ENCODE data around the gene NSUN4. TPM values are rescaled to one million over a fixed set of nuclear protein-coding genes. Genes with fewer than 3 reads are reported as not detected.
"Not testable (repeated sequence)": the region's sequence is repeated elsewhere in the genome, so short reads cannot be mapped to it uniquely, and the experiment has no call there.

Gene NSUN4
- total RNA-seq, 2 experiments from 2014 or later: 34.9 to 36.7 TPM

DNA sequence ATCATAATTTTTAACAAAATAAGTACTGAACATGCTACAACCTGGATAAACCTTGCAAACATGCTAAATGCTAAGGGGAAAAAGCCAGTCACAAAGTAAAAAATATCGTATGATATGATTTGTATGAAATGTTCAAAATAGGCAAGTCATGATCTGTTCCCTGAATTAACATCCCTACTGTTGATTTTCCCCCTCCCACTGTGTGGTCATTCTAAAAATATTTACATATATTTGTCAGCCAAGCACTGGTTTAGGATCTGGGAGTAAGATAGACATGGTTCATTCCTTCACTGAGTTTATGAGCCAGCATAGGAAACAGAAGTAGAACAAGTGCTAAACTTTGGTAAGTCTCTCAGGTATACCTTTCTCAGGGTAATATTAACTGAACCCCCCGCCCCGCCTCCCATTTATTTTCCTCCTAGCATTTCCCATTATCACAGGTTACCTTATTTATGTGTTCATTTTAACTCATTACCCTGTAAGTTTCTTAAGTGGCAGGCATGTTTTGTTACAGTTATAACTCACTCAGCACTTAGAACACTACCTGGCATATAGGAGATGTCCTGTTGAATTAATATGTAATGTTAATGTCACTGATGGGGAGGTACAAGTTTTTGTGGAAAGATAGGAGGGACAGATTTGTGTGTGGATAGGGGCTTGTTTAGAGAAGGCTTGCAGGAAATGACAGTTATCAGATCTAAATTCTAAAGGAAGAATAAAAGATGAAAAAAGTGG, 24.8 kb upstream of the NSUN4 start:
- ChIA-PET POLR2A (no interaction called here), CTCF (interaction anchor here (0.9 kb wide), 1 partner anchor 32 kb away, joined by 5 read pairs; no protein-coding TSS in a partner anchor)
- Mint-ChIP-seq H3K4me1 (ENCODE audit: low read depth) (no peaks in the 10 kb centered on the region), H3K27me3 (no peaks in the 10 kb centered on the region), H3K9me3 (no peaks in the 10 kb centered on the region), H3K36me3 (ENCODE audit: low read depth) (peaks cover 46% of the 10 kb centered on the region), H3K27ac (no peak overlapping the region), H3K4me3 (no peak overlapping the region)
- Histone ChIP-seq H3K9me3 (ENCODE audit: control insufficient read depth in 1 of 2, insufficient read depth in 1 of 2, low read length in 2 of 2) (no peaks in the 10 kb centered on the region), H3K36me3 (ENCODE audit: insufficient read depth, low read length) (peaks cover 54% of the 10 kb centered on the region), H3K27me3 (ENCODE audit: control insufficient read depth in 1 of 2, insufficient read depth in 2 of 2, low read length in 2 of 2) (no peaks in the 10 kb centered on the region), H3K4me1 (ENCODE audit: insufficient read depth, low read length) (no peaks in the 10 kb centered on the region), H3K27ac (ENCODE audit: low read depth in 1 of 2, low read length in 2 of 2) (no peak overlapping the region), H3K4me3 (ENCODE audit: low read length) (no peak overlapping the region)
- DNase-seq: no peak
- TF ChIP-seq, protein P1, sequence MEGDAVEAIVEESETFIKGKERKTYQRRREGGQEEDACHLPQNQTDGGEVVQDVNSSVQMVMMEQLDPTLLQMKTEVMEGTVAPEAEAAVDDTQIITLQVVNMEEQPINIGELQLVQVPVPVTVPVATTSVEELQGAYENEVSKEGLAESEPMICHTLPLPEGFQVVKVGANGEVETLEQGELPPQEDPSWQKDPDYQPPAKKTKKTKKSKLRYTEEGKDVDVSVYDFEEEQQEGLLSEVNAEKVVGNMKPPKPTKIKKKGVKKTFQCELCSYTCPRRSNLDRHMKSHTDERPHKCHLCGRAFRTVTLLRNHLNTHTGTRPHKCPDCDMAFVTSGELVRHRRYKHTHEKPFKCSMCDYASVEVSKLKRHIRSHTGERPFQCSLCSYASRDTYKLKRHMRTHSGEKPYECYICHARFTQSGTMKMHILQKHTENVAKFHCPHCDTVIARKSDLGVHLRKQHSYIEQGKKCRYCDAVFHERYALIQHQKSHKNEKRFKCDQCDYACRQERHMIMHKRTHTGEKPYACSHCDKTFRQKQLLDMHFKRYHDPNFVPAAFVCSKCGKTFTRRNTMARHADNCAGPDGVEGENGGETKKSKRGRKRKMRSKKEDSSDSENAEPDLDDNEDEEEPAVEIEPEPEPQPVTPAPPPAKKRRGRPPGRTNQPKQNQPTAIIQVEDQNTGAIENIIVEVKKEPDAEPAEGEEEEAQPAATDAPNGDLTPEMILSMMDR (IDR thresholded peaks at IDR 0.05): no peak
- ATAC-seq (ENCODE audit: poor library complexity): no peak
- intact Hi-C loops (cut with DNase I, micrococcal nuclease): no loop called here

DNA sequence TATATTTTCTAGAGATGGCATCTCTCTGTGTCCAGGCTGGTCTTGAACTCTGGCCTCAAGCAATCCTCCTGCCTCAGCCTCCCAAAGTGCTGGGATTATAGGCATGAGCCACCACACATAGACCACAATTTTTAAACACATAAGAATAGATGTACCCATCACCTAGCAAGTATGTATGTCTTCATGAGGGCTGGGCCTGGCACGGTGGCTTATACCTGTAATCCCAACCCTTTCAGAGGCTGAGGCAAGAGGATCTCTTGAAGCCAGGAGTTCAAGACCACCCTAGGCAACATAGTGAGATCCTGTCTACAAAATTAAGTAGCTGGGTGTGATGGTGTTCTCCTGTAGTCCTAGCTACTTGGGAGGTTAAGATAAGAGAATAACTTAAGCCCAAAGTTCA, 23.3 kb upstream of the NSUN4 start:
- no peak for ATAC-seq (ENCODE audit: poor library complexity)
- CTCF ChIA-PET: no interaction called here

DNA sequence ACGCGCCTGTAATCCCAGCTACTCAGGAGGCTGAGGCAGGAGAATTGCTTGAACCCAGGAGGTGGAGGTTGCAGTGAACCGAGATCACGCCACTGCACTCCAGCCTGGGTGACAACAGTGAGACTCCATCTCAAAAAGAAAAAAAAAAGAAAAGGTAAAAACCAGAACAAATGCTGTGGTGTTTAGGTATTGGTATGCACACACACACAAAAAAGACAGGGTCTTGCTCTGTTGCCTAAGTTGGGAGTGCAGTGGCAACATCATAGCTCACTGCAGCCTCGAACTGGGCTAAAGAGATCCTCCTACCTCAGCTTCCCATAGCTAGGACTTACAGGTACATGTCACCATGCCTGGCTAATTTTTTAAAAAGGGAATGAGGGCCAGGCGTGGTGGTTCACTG, 21.3 kb upstream of the NSUN4 start:
- H3K4me1 Mint-ChIP-seq (ENCODE audit: low read depth); H3K9me3 ChIP-seq (ENCODE audit: control insufficient read depth in 1 of 2, insufficient read depth in 1 of 2, low read length in 2 of 2); H3K27ac Mint-ChIP-seq; ATAC-seq (ENCODE audit: poor library complexity); H3K4me1 ChIP-seq (ENCODE audit: insufficient read depth, low read length); H3K4me3 Mint-ChIP-seq; H3K27me3 Mint-ChIP-seq; H3K9me3 Mint-ChIP-seq; CTCF ChIA-PET; intact Hi-C loops (cut with DNase I, micrococcal nuclease); H3K4me3 ChIP-seq (ENCODE audit: low read length); H3K27me3 ChIP-seq (ENCODE audit: control insufficient read depth in 1 of 2, insufficient read depth in 2 of 2, low read length in 2 of 2); POLR2A ChIA-PET; H3K27ac ChIP-seq (ENCODE audit: low read depth in 1 of 2, low read length in 2 of 2); DNase-seq: not testable (repeated sequence)
- H3K36me3 Mint-ChIP-seq (ENCODE audit: low read depth): peaks cover 20% of the 10 kb centered on the region
- H3K36me3 ChIP-seq (ENCODE audit: insufficient read depth, low read length): peaks cover 25% of the 10 kb centered on the region

More for the DNA sequence above, 23.3 kb upstream of the NSUN4 start:
- Histone ChIP-seq H3K9me3 (ENCODE audit: control insufficient read depth in 1 of 2, insufficient read depth in 1 of 2, low read length in 2 of 2) (no peaks in the 10 kb centered on the region), H3K27ac (ENCODE audit: low read depth in 1 of 2, low read length in 2 of 2) (no peak overlapping the region), H3K36me3 (ENCODE audit: insufficient read depth, low read length) (peaks cover 41% of the 10 kb centered on the region), H3K27me3 (ENCODE audit: control insufficient read depth in 1 of 2, insufficient read depth in 2 of 2, low read length in 2 of 2) (no peaks in the 10 kb centered on the region), H3K4me3 (ENCODE audit: low read length) (no peak overlapping the region), H3K4me1 (ENCODE audit: insufficient read depth, low read length) (no peaks in the 10 kb centered on the region)
- Mint-ChIP-seq H3K4me3 (no peak overlapping the region), H3K27me3 (no peaks in the 10 kb centered on the region), H3K4me1 (ENCODE audit: low read depth) (no peaks in the 10 kb centered on the region), H3K27ac (no peak overlapping the region), H3K9me3 (no peaks in the 10 kb centered on the region), H3K36me3 (ENCODE audit: low read depth) (peaks cover 34% of the 10 kb centered on the region)
- POLR2A ChIA-PET: no interaction called here
- intact Hi-C loops (cut with DNase I, micrococcal nuclease): no loop called here
- TF ChIP-seq, protein P1 (IDR thresholded peaks at IDR 0.05): no peak
- no peak for DNase-seq

DNA sequence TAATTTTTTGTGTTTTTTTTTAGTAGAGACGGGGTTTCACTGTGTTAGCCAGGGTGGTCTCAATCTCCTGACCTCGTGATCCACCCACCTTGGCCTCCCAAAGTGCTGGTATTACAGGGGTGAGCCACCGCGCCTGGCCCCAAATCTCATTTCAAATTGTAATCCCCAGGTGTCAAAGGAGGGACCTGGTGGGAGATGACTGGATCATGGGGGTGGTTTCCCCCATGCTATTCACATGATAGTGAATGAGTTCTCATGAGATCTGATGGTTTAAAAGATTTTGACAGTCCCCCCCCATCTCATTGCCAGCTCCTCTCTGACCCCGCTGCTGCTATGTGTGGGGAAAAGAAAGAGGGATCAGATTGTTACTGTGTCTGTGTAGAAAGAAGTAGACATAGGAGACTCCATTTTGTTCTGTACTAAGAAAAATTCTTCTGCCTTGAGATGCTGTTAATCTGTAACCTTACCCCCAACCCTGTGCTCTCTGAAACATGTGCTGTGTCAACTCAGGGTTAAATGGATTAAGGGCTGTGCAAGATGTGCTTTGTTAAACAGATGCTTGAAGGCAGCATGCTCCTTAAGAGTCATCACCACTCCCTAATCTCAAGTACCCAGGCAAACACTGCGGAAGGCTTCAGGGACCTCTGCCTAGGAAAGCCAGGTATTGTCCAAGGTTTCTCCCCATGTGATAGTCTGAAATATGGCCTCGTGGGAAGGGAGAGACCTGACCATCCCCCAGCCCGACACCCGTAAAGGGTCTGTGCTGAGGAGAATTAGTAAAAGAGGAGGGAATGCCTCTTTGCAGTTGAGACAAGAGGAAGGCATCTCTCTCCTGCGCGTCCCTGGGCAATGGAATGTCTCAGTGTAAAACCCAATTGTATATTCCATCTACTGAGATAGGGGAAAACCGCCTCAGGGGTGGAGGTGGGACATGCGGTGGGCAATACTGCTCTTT, 20.4 kb upstream of the NSUN4 start:
- H3K27ac ChIP-seq (ENCODE audit: low read depth in 1 of 2, low read length in 2 of 2); POLR2A ChIA-PET; H3K9me3 Mint-ChIP-seq; H3K27ac Mint-ChIP-seq; H3K4me3 Mint-ChIP-seq; H3K9me3 ChIP-seq (ENCODE audit: control insufficient read depth in 1 of 2, insufficient read depth in 1 of 2, low read length in 2 of 2); DNase-seq; H3K4me1 ChIP-seq (ENCODE audit: insufficient read depth, low read length); H3K27me3 ChIP-seq (ENCODE audit: control insufficient read depth in 1 of 2, insufficient read depth in 2 of 2, low read length in 2 of 2); H3K4me1 Mint-ChIP-seq (ENCODE audit: low read depth); intact Hi-C loops (cut with DNase I, micrococcal nuclease); H3K4me3 ChIP-seq (ENCODE audit: low read length); H3K27me3 Mint-ChIP-seq; ATAC-seq (ENCODE audit: poor library complexity); CTCF ChIA-PET: not testable (repeated sequence)
- peaks cover 19% of the 10 kb centered on the region for H3K36me3 ChIP-seq (ENCODE audit: insufficient read depth, low read length)
- H3K36me3 Mint-ChIP-seq (ENCODE audit: low read depth): peaks cover 12% of the 10 kb centered on the region

DNA sequence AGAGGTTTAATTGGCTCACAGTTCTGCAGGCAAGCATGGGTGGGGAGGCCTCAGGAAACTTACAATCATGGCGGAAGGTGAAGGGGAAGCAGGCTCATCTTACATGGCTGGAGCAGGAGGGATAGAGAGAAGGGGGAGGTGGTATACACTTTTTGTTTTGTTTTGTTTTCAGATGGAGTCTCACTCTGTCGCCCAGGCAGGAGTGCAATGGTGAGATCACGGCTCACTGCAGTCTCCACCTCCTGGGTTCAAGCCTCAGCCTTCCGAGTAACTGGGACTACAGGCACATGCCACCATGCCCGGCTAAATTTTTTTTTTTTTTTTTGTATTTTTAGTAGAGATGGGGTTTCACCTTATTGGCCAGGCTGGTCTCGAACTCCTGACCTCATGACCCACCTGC, 18.4 kb upstream of the NSUN4 start:
- H3K27me3 ChIP-seq (ENCODE audit: control insufficient read depth in 1 of 2, insufficient read depth in 2 of 2, low read length in 2 of 2); H3K27me3 Mint-ChIP-seq; H3K36me3 Mint-ChIP-seq (ENCODE audit: low read depth); H3K27ac ChIP-seq (ENCODE audit: low read depth in 1 of 2, low read length in 2 of 2); H3K4me3 Mint-ChIP-seq; ATAC-seq (ENCODE audit: poor library complexity); H3K9me3 Mint-ChIP-seq; intact Hi-C loops (cut with DNase I, micrococcal nuclease); H3K27ac Mint-ChIP-seq; H3K4me3 ChIP-seq (ENCODE audit: low read length); H3K36me3 ChIP-seq (ENCODE audit: insufficient read depth, low read length); H3K4me1 Mint-ChIP-seq (ENCODE audit: low read depth); CTCF ChIA-PET; POLR2A ChIA-PET; H3K4me1 ChIP-seq (ENCODE audit: insufficient read depth, low read length); DNase-seq; H3K9me3 ChIP-seq (ENCODE audit: control insufficient read depth in 1 of 2, insufficient read depth in 1 of 2, low read length in 2 of 2): not testable (repeated sequence)
